Spleen (tissue), 11 donors: ENCODE results near the gene CD226. TPM values are rescaled to one million over a fixed set of nuclear protein-coding genes. Genes with fewer than 3 reads are reported as not detected.

Experiments used
- DNase-seq: peaks from one replicate; pipeline ENCODE4 v3.0.0-alpha.2; 2020
- H3K27ac ChIP-seq, 8 donors: fragments of 200-600 bp; sonication (generic) in 7 of 8; 1 replicate in 4 of 8; 2 replicates in 4 of 8; pipeline versions ENCODE4 v1.5.0 to v1.8.0; 2016 to 2021; ENCODE audit warnings: inconsistent platforms in 4 of 8, mild to moderate bottlenecking in 4 of 8, moderate library complexity in 1 of 8
- H3K27me3 ChIP-seq, 7 donors: fragments of 200-600 bp; sonication (generic) in 6 of 7; replicated peaks in 1 of 7; 1 replicate in 4 of 7; 2 replicates in 3 of 7; pipeline versions ENCODE4 v1.5.0 to v1.8.0; 2016 to 2021; ENCODE audit warnings: inconsistent platforms in 3 of 7, mild to moderate bottlenecking in 1 of 7
- H3K36me3 ChIP-seq, 6 donors: fragments of 200-600 bp; sonication (generic) in 5 of 6; 1 replicate in 4 of 6; 2 replicates in 2 of 6; pipeline versions ENCODE4 v1.5.0 to v1.8.0; 2016 to 2021; ENCODE audit warnings: inconsistent platforms in 2 of 6
- H3K4me1 ChIP-seq, 6 donors: fragments of 200-600 bp; sonication (generic) in 5 of 6; 1 replicate in 3 of 6; 2 replicates in 3 of 6; pipeline versions ENCODE4 v1.5.0 to v1.8.0; 2016 to 2021; ENCODE audit warnings: inconsistent platforms in 3 of 6
- H3K4me3 ChIP-seq, 8 donors: fragments of 200-600 bp; sonication (generic) in 7 of 8; 1 replicate in 4 of 8; 2 replicates in 4 of 8; pipeline versions ENCODE4 v1.5.0 to v1.8.0; 2016 to 2021; ENCODE audit warnings: inconsistent platforms in 4 of 8, mild to moderate bottlenecking in 4 of 8, moderate library complexity in 2 of 8
- H3K9me3 ChIP-seq, 8 donors: fragments of 200-600 bp; sonication (generic) in 7 of 8; 1 replicate in 4 of 8; 2 replicates in 4 of 8; pipeline versions ENCODE4 v1.5.0 to v1.8.0; 2016 to 2021; ENCODE audit warnings: inconsistent platforms in 4 of 8
- POLR2A ChIP-seq, 3 donors: fragments of 450-650 bp; IDR thresholded peaks; one replicate each; pipeline ENCODE4 v1.5.1; 2017; ENCODE audit warnings: antibody characterized with exemption in 3 of 3, mild to moderate bottlenecking in 1 of 3
- POLR2AphosphoS5 ChIP-seq, 3 donors: sonication (generic); formaldehyde crosslinking; IDR thresholded peaks; one replicate each; pipeline ENCODE4 v1.5.1; 2017; ENCODE audit warnings: antibody characterized with exemption in 3 of 3
- WGBS, 5 donors: extraction: QIAGEN DNeasy Blood & Tissue Kit in 3 of 5; methylation state at CpG; one replicate each; pipeline versions ENCODE4 v1.1.5 to v1.1.7; 2013 to 2018; 5-methylcytosine and 5-hydroxymethylcytosine counted together
- intact Hi-C: fragments of 100-400 bp; cut with DNase I; formaldehyde crosslinking; loops from one replicate; pipeline ENCODE4 v1.15.0; 2023; ENCODE audit warnings: low total_unique reads
- polyA plus RNA-seq, 3 donors: library from polyadenylated mRNA; stranded (reverse); fragments of 200-250 nt; gene quantifications; one replicate each; pipeline ENCODE4 v1.2.1, GENCODE V29; 2013
- total RNA-seq, 7 donors: library from RNA; depleted of rRNA in 3 of 7; stranded (reverse); fragments of >200 nt in 3 of 7; fragmentation: NEBNext Ultra II Directional in 4 of 7; extraction: Animal tissue kit (Norgen Biotek cat#: 25700) in 4 of 7; gene quantifications; one replicate each; pipeline versions ENCODE4 v1.1.0 to v1.2.1, GENCODE V29; 2016 to 2021
- TF ChIP-seq, protein P1 (sequence below), 11 experiments: fragments of 200-600 bp in 7 of 11; fragments of 450-650 bp in 4 of 11; sonication (generic) in 4 of 11; IDR thresholded peaks in 8 of 11; conservative IDR thresholded peaks in 3 of 11; 1 replicate in 7 of 11; 2 replicates in 4 of 11; pipeline versions ENCODE4 v1.4.0 to v1.8.0; 2016 to 2021; ENCODE audit warnings: antibody characterized with exemption in 11 of 11, inconsistent platforms in 4 of 11, mild to moderate bottlenecking in 1 of 11
- donor health status: healthy with polysubstance abuse.
- donor health status: DM: no; HTN: no; CAD: no; lungs with moderate emphysema.
- donor health status: DM: no; HTN: no; CAD: no.
- donor health status: Bipolar disorder and iron deficiency.
- donor health status: healthy.
- donor health status: DM: no; HTN: no; CAD: no.
- donor health status: DM: yes; HTN: yes; CAD: no.

Gene CD226
- total and polyA plus RNA-seq, 10 donors = 0.91 to 51.4 (median 31.7) TPM

GRCh38 chr18:69885841-69886531 is 61.7 kb downstream of the CD226 start:
- Histone ChIP-seq H3K4me3 (no peak overlapping the region), H3K27ac (peak overlapping the region in 3 of 8 donors; percentile 20 to 60 (median 30)), H3K27me3 (no peaks in the 10 kb centered on the region), H3K9me3 (no peaks in the 10 kb centered on the region), H3K4me1 (peaks cover 0 to 43% (median 16%) of the 10 kb centered on the region in 6 donors), H3K36me3 (no peaks in the 10 kb centered on the region)
- intact Hi-C loops = no loop called here
- no peak for DNase-seq
- TF ChIP-seq POLR2A (IDR thresholded peaks at IDR 0.05) = no peak
- TF ChIP-seq POLR2AphosphoS5 (IDR thresholded peaks at IDR 0.05) = no peak
- TF ChIP-seq, protein P1, sequence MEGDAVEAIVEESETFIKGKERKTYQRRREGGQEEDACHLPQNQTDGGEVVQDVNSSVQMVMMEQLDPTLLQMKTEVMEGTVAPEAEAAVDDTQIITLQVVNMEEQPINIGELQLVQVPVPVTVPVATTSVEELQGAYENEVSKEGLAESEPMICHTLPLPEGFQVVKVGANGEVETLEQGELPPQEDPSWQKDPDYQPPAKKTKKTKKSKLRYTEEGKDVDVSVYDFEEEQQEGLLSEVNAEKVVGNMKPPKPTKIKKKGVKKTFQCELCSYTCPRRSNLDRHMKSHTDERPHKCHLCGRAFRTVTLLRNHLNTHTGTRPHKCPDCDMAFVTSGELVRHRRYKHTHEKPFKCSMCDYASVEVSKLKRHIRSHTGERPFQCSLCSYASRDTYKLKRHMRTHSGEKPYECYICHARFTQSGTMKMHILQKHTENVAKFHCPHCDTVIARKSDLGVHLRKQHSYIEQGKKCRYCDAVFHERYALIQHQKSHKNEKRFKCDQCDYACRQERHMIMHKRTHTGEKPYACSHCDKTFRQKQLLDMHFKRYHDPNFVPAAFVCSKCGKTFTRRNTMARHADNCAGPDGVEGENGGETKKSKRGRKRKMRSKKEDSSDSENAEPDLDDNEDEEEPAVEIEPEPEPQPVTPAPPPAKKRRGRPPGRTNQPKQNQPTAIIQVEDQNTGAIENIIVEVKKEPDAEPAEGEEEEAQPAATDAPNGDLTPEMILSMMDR (IDR thresholded peaks at IDR 0.05 in 8 of 11, conservative IDR thresholded peaks at IDR 0.05 in 3 of 11) = no peak
- 81 to 91% (median 85%) methylated on average over 20 of the region's 20 CpGs for WGBS, 5 donors

- no peak for DNase-seq
- intact Hi-C loops = no loop called here
- H3K4me1 ChIP-seq = peaks cover 0 to 43% (median 16%) of the 10 kb centered on the region in 6 donors
- TF ChIP-seq, protein P1 (IDR thresholded peaks at IDR 0.05 in 8 of 11, conservative IDR thresholded peaks at IDR 0.05 in 3 of 11) = no peak
- TF ChIP-seq POLR2A (IDR thresholded peaks at IDR 0.05) = no peak
- TF ChIP-seq POLR2AphosphoS5 (IDR thresholded peaks at IDR 0.05) = no peak
- peak overlapping the region in 3 of 8 donors; percentile 20 to 60 (median 30) for H3K27ac ChIP-seq
- H3K27me3 ChIP-seq = no peaks in the 10 kb centered on the region
- WGBS, 5 donors = 69 to 83% (median 77%) methylated on average over 4 of the region's 4 CpGs
- no peaks in the 10 kb centered on the region for H3K9me3 ChIP-seq
- no peak overlapping the region for H3K4me3 ChIP-seq
- H3K36me3 ChIP-seq = no peaks in the 10 kb centered on the region
Observed at GRCh38 chr18:69885355-69885754, 62.3 kb downstream of the CD226 start.

DNA sequence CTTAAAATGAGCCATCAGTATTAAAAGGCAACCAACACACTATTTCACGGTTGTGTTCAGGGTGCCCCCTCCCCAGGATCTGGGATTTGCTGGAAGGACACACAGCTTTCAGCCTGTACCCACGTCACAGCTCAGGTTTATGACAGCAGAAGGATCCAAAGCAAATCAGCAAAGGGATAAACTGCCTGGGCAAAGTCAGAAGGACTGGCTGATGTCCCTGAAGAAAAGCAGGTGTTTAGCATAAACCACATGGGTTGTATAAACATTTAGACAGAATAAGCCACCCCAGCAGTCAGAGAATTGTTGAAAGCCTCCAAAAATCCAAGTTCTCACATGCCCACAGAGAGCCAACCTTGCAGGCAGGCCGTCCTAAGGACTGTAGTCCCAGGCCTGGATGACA is 63.9 kb downstream of the CD226 start:
- intact Hi-C loops = no loop called here
- no peaks in the 10 kb centered on the region for H3K36me3 ChIP-seq
- peaks cover 0 to 43% (median 16%) of the 10 kb centered on the region in 6 donors for H3K4me1 ChIP-seq
- TF ChIP-seq, protein P1 (IDR thresholded peaks at IDR 0.05 in 8 of 11, conservative IDR thresholded peaks at IDR 0.05 in 3 of 11) = no peak
- TF ChIP-seq POLR2A (IDR thresholded peaks at IDR 0.05) (no peak), POLR2AphosphoS5 (IDR thresholded peaks at IDR 0.05) (no peak)
- 49 to 63% (median 58%) methylated on average over 3 of the region's 3 CpGs for WGBS, 5 donors
- no peaks in the 10 kb centered on the region for H3K9me3 ChIP-seq
- H3K27ac ChIP-seq = no peak overlapping the region
- H3K4me3 ChIP-seq = no peak overlapping the region
- no peak for DNase-seq
- H3K27me3 ChIP-seq = no peaks in the 10 kb centered on the region

- WGBS, 5 donors = 69 to 76% (median 70%) methylated on average over 6 of the region's 6 CpGs
Observed at GRCh38 chr18:69882965-69883668, 64.6 kb downstream of the CD226 start.

More at GRCh38 chr18:69882965-69883668, 64.6 kb downstream of the CD226 start:
- DNase-seq = no peak
- Histone ChIP-seq H3K36me3 (no peaks in the 10 kb centered on the region), H3K4me3 (no peak overlapping the region), H3K4me1 (peaks cover 0 to 43% (median 16%) of the 10 kb centered on the region in 6 donors), H3K27me3 (no peaks in the 10 kb centered on the region), H3K27ac (no peak overlapping the region), H3K9me3 (no peaks in the 10 kb centered on the region)
- TF ChIP-seq POLR2AphosphoS5 (IDR thresholded peaks at IDR 0.05) (no peak), POLR2A (IDR thresholded peaks at IDR 0.05) (no peak)
- TF ChIP-seq, protein P1 (IDR thresholded peaks at IDR 0.05 in 8 of 11, conservative IDR thresholded peaks at IDR 0.05 in 3 of 11) = no peak
- intact Hi-C loops = no loop called here
